PFSK-1 (cell line): ENCODE measurements around the gene LHFPL3.

Experiments
- FOXP2 ChIP-seq: optimal IDR thresholded peaks from 2 replicates; pipeline ENCODE3; 2011; ENCODE audit warnings: borderline replicate concordance, control low read depth, inconsistent platforms; ENCODE audit not compliant: insufficient read depth; ENCODE audit errors: extremely low read length, extremely low read depth
- POLR2AphosphoS5 ChIP-seq: IDR thresholded peaks from 2 replicates; pipeline ENCODE4 v1.6.1; 2012; ENCODE audit warnings: low read depth, mild to moderate bottlenecking, control low read depth, low read length, moderate library complexity
- REST ChIP-seq, 2 experiments: IDR thresholded peaks; 2 replicates each; pipeline versions ENCODE4 v1.6.1 to v1.8.0; 2011 to 2012; ENCODE audit warnings: low read depth in 2 of 2, low read length in 2 of 2, control low read depth in 1 of 2, inconsistent platforms in 1 of 2, mild to moderate bottlenecking in 1 of 2, moderate library complexity in 1 of 2; ENCODE audit not compliant: insufficient read depth in 1 of 2
- SIN3A ChIP-seq: IDR thresholded peaks from 2 replicates; pipeline ENCODE4 v1.6.1; 2012; ENCODE audit warnings: mild to moderate bottlenecking, low read length, moderate library complexity, borderline replicate concordance; ENCODE audit not compliant: insufficient read depth
- TAF1 ChIP-seq: IDR thresholded peaks from 2 replicates; pipeline ENCODE4 v1.6.1; 2012; ENCODE audit warnings: low read length, control low read depth, borderline replicate concordance; ENCODE audit not compliant: insufficient read depth

Gene LHFPL3

GRCh38 chr7:104825099-104825498 lies 496.7 kb downstream of the LHFPL3 start:
- TF ChIP-seq POLR2AphosphoS5 (no peak), REST (IDR thresholded peaks at IDR 0.05; ENCODE audit: insufficient read depth in 1 of 2, low read depth in 2 of 2, low read length in 2 of 2) (no peak), TAF1 (no peak), FOXP2 (no peak), SIN3A (no peak)

- TF ChIP-seq FOXP2 (no peak), SIN3A (no peak), REST (IDR thresholded peaks at IDR 0.05; ENCODE audit: insufficient read depth in 1 of 2, low read depth in 2 of 2, low read length in 2 of 2) (no peak), POLR2AphosphoS5 (no peak), TAF1 (no peak)
These were observed 497.7 kb downstream of the LHFPL3 start for GRCh38 chr7:104826135-104826534.

GRCh38 chr7:104836976-104837375 lies 508.6 kb downstream of the LHFPL3 start:
- TF ChIP-seq SIN3A: no peak
- TF ChIP-seq REST (IDR thresholded peaks at IDR 0.05; ENCODE audit: insufficient read depth in 1 of 2, low read depth in 2 of 2, low read length in 2 of 2): no peak

GRCh38 chr7:104838537-104839299 lies 510.3 kb downstream of the LHFPL3 start:
- no peak for TF ChIP-seq SIN3A
- no peak for TF ChIP-seq REST (IDR thresholded peaks at IDR 0.05; ENCODE audit: insufficient read depth in 1 of 2, low read depth in 2 of 2, low read length in 2 of 2)
- no peak for TF ChIP-seq POLR2AphosphoS5
- TF ChIP-seq FOXP2: no peak
- TF ChIP-seq TAF1: no peak

- TF ChIP-seq POLR2AphosphoS5: no peak
These were observed 511.4 kb downstream of the LHFPL3 start for GRCh38 chr7:104839842-104840241.
